SU-DHL-6 (cell line): Measurements from ENCODE around the gene SPINDOC.

Source experiments
- H2AFZ ChIP-seq: fragments of 200-600 bp; sonication (generic); 2 replicates; pipeline ENCODE4 v1.6.1; 2014; ENCODE audit warnings: low read depth, mild to moderate bottlenecking, moderate library complexity, mixed read lengths, antibody characterized with exemption, low read length; ENCODE audit not compliant: severe bottlenecking
- H3F3A ChIP-seq: fragments of 200-600 bp; shearing (Covaris generic); 2 replicates; pipeline ENCODE4 v1.6.0; 2016; ENCODE audit warnings: antibody characterized with exemption, mild to moderate bottlenecking; ENCODE audit not compliant: insufficient read depth
- H3K27ac ChIP-seq: fragments of 200-600 bp; sonication (generic); 2 replicates; pipeline ENCODE4 v1.5.1; 2016; ENCODE audit warnings: low read depth, mild to moderate bottlenecking, low read length, moderate library complexity, mixed read lengths
- H3K27me3 ChIP-seq: fragments of 200-600 bp; sonication (generic), shearing (Covaris generic); 2 replicates; pipeline ENCODE4 v1.6.0; 2014; ENCODE audit warnings: mild to moderate bottlenecking, low read length
- H3K36me3 ChIP-seq: fragments of 200-600 bp; sonication (generic); 2 replicates; pipeline ENCODE4 v1.6.1; 2014; ENCODE audit warnings: mild to moderate bottlenecking, low read length, mixed read lengths
- H3K4me2 ChIP-seq: fragments of 300-600, 200-600 bp; shearing (Covaris generic), sonication (generic); 2 replicates; pipeline ENCODE4 v1.6.0; 2014; ENCODE audit warnings: low read length, low read depth, mild to moderate bottlenecking; ENCODE audit not compliant: poor library complexity, severe bottlenecking
- H3K4me3 ChIP-seq: fragments of 200-600 bp; sonication (generic); 2 replicates; pipeline ENCODE4 v1.5.1; 2014; ENCODE audit warnings: antibody characterized with exemption, low read length, mild to moderate bottlenecking, mixed read lengths; ENCODE audit not compliant: insufficient read depth, poor library complexity, severe bottlenecking
- H3K79me2 ChIP-seq: fragments of 200-600 bp; sonication (generic); 2 replicates; pipeline ENCODE4 v1.6.1; 2014; ENCODE audit warnings: mild to moderate bottlenecking, low read length, moderate library complexity; ENCODE audit not compliant: insufficient read depth
- H3K9ac ChIP-seq: fragments of 200-600 bp; sonication (generic); 2 replicates; pipeline ENCODE4 v1.7.0; 2014; ENCODE audit warnings: mild to moderate bottlenecking, low read length
- H3K9me2 ChIP-seq: fragments of 200-600 bp; sonication (generic); replicated peaks from 2 replicates; pipeline ENCODE4 v1.6.1; 2014; ENCODE audit warnings: low read length; ENCODE audit not compliant: insufficient read depth
- H3K9me3 ChIP-seq: fragments of 200-600 bp; sonication (generic); 2 replicates; pipeline ENCODE4 v1.6.1; 2014; ENCODE audit warnings: low read length, mixed read lengths; ENCODE audit not compliant: insufficient read depth
- H4K20me1 ChIP-seq: fragments of 200-600 bp; sonication (generic); 2 replicates; pipeline ENCODE4 v1.6.1; 2014; ENCODE audit warnings: low read depth, mild to moderate bottlenecking, antibody characterized with exemption, low read length, moderate library complexity, mixed read lengths
- CTCF ChIP-seq: fragments of 200-600 bp; sonication (generic); IDR thresholded peaks from one replicate; pipeline ENCODE4 v1.5.1; 2017; ENCODE audit warnings: antibody characterized with exemption, mild to moderate bottlenecking, low read length, moderate library complexity; ENCODE audit not compliant: insufficient read depth, poor library complexity, severe bottlenecking
- EZH2phosphoT487 ChIP-seq: fragments of 200-600 bp; sonication (generic), shearing (Covaris generic); conservative IDR thresholded peaks from 2 replicates; pipeline ENCODE4 v1.6.1; 2018; ENCODE audit warnings: mild to moderate bottlenecking, antibody characterized with exemption, low read length, moderate library complexity, mixed read lengths

The SPINDOC gene

DNA sequence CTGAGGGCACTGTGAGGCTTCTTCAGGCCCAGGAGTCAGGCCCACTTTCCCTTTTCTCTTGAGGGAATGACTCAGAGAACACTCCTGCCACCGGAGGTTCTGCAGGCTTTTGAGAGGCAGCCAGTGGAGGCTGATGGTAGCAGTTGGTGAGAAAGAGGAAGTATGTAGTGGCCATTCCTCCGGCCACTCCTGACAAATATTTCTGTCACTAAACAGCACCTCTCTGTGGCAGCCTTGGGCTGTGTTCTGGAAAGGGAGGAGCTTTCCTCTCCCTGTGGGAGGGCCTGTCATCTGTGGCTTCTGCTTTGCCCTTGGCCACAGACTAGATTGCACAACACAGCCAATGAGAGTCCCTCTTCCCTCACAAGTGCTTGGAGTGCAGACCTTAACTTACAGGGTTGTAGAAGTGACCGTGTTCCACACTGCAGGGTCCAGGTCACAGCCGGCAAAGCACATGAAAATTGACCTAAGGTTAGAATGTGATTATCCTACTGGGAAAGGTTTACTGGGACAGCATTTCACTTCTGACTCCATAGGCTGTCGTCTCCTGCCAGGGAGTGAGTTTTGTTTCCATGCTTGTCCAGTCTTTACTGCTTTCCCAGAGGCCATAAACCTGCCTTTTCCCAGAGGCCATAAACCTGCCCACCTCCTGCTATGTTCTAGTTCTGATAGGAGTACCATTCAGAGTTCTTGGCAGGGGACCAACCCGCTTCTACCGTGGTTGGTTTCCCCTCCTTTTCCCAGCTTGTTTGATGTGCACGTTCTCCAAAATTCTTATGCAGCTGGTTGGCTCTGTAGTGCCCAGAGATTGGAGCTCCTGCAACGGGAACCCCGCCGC is 58.9 kb downstream of the SPINDOC start:
- Histone ChIP-seq H3F3A (no peaks in the 10 kb centered on the region; the same call in 1 of the 2 replicates), H3K36me3 (0 out of 2 replicates have a peak, but pooled peaks cover 3% of the 10 kb centered on the region), H4K20me1 (no peaks in the 10 kb centered on the region; the same call in 1 of the 2 replicates), H3K9me3 (no peaks in the 10 kb centered on the region), H3K9ac (no peak overlapping the region), H3K27ac (no peak overlapping the region), H3K9me2 (no peaks in the 10 kb centered on the region), H3K4me3 (no peak overlapping the region), H3K27me3 (no peaks in the 10 kb centered on the region), H3K79me2 (peaks cover 93% of the 10 kb centered on the region), H2AFZ (no peak overlapping the region), H3K4me2 (no peak overlapping the region)
- TF ChIP-seq EZH2phosphoT487 (no peak), CTCF (no peak)

DNA sequence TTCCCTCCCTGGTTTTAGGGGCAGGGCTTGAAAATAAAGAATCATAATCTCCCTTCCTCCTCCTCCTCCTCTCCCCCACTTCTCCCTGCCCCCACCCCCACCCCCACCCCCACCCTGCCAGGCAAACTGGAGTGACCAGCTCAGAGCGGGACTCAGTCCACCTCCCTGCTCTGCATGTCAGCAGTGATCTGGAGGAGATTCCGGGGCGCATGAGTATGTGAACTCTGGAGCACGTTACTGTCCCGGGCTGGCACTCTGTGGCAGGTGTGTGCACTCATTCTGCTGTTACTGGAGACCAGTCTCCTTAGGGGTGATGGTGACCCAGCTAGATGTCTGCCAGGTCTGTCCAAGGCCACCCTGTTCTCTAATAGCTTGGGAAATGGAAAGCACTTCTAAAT is 59.5 kb downstream of the SPINDOC start:
- H3K79me2 ChIP-seq = peaks cover 91% of the 10 kb centered on the region
- TF ChIP-seq CTCF (no peak), EZH2phosphoT487 (no peak)
- H3K9me2 ChIP-seq = no peaks in the 10 kb centered on the region
- no peaks in the 10 kb centered on the region for H3K9me3 ChIP-seq
- H3F3A ChIP-seq = no peaks in the 10 kb centered on the region; the same call in 1 of the 2 replicates
- no peak overlapping the region for H3K9ac ChIP-seq
- H2AFZ ChIP-seq = no peak overlapping the region
- no peak overlapping the region for H3K4me2 ChIP-seq
- no peaks in the 10 kb centered on the region; the same call in 1 of the 2 replicates for H4K20me1 ChIP-seq
- 0 out of 2 replicates have a peak, but pooled peaks cover 3% of the 10 kb centered on the region for H3K36me3 ChIP-seq
- H3K27me3 ChIP-seq = no peaks in the 10 kb centered on the region
- no peak overlapping the region for H3K4me3 ChIP-seq
- H3K27ac ChIP-seq = no peak overlapping the region

- H4K20me1 ChIP-seq = no peaks in the 10 kb centered on the region; the same call in 1 of the 2 replicates
- H3K9me3 ChIP-seq = no peaks in the 10 kb centered on the region
- H2AFZ ChIP-seq = no peak overlapping the region
- no peak overlapping the region for H3K4me3 ChIP-seq
- no peak for TF ChIP-seq EZH2phosphoT487
- no peak for TF ChIP-seq CTCF
- no peaks in the 10 kb centered on the region; the same call in 1 of the 2 replicates for H3F3A ChIP-seq
- H3K9me2 ChIP-seq = no peaks in the 10 kb centered on the region
- no peak overlapping the region for H3K4me2 ChIP-seq
- H3K27me3 ChIP-seq = no peaks in the 10 kb centered on the region
- H3K79me2 ChIP-seq = peaks cover 91% of the 10 kb centered on the region
- H3K9ac ChIP-seq = no peak overlapping the region
- H3K36me3 ChIP-seq = 0 out of 2 replicates have a peak, but pooled peaks cover 3% of the 10 kb centered on the region
- H3K27ac ChIP-seq = no peak overlapping the region
Observed at GRCh38 chr11:63873311-63873710, 60.1 kb downstream of the SPINDOC start.
